SK-N-MC (cell line): ENCODE data around the gene PITRM1.

ENCODE experiments used
- EZH2 ChIP-seq: fragments of 200-600 bp; sonication (generic); IDR thresholded peaks from one replicate; pipeline ENCODE4 v1.6.1; 2017; ENCODE audit warnings: antibody characterized with exemption
- POLR2AphosphoS5 ChIP-seq: IDR thresholded peaks from 2 replicates; pipeline ENCODE4 v1.6.1; 2012; ENCODE audit warnings: mild to moderate bottlenecking, low read depth, low read length, borderline replicate concordance

DNA sequence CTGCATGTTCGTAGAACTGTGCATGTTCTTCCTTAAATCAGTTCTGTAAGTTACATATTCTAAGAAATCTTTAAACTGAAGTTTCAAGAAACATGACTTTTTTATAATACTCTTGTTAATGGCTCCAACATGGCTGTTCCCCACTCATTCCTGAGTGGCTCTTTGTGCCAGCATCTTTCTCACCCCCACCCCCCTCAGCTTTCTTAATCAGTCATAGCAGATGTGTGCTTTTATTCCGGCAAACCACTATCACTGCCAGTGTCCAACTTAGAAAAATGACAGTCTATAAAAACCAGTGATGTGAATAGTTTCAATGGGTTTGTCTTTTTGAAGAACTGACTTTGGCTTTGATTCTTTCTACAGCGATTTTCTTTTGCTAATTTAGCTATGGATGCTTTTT is 37.6 kb downstream of the PITRM1 start:
- TF ChIP-seq EZH2 (no peak), POLR2AphosphoS5 (no peak)
